Right lobe of liver (tissue), 4 donors: ENCODE results near the gene NBAS.

Experiments used
- CTCF ChIP-seq, 4 donors: fragments of 200-600 bp in 3 of 4; fragments of 450-650 bp in 1 of 4; IDR thresholded peaks; one replicate each; pipeline versions ENCODE4 v1.5.1 to v1.8.0; 2016 to 2022; ENCODE audit warnings: antibody characterized with exemption in 4 of 4, mild to moderate bottlenecking in 2 of 4
- POLR2A ChIP-seq: fragments of 450-650 bp; IDR thresholded peaks from one replicate; pipeline ENCODE4 v1.6.1; 2017; ENCODE audit warnings: antibody characterized with exemption, mild to moderate bottlenecking
- donor health status: DM: no; HTN: no; CAD: no.
- donor health status: DM: no; HTN: no; CAD: no.
- donor health status: DM: no; HTN: yes; CAD: no.

- TF ChIP-seq CTCF (IDR thresholded peaks at IDR 0.05) (no peak), POLR2A (no peak)
Measured at GRCh38 chr2:15507061-15507460, 54.1 kb downstream of the NBAS start.
